A549 (cell line): Measurements from ENCODE around the gene ERO1B. TPM values are rescaled to one million over a fixed set of nuclear protein-coding genes. Genes with fewer than 3 reads are reported as not detected.
A peak's percentile ranks its signal among the peaks of the same experiment; 100 is the strongest.

Experiments used
- ATAC-seq, 2 experiments: fragments of 200-7000 bp in 1 of 2; fragments of >200 bp in 1 of 2; cut with Nextera tagmentation in 1 of 2; cut with Tn5 transposase in 1 of 2; 3 replicates each; pipeline versions ENCODE4 v1.8.0 to v1.9.1; 2018 to 2020; ENCODE audit warnings: mild to moderate bottlenecking in 1 of 2, moderate library complexity in 1 of 2
- CTCF ChIA-PET: fragments of 300-600 bp; sonication (Branson Sonifier 250); formaldehyde crosslinking; extraction: SDS; loops from one replicate; lab custom pipeline; 2021; ENCODE audit warnings: antibody characterized with exemption, inconsistent platforms; lab: Yijun Ruan, JAX
- POLR2A ChIA-PET: fragments of 350-600 bp; formaldehyde crosslinking; extraction: SDS; loops from one replicate; lab custom pipeline; 2021; ENCODE audit warnings: antibody characterized with exemption, inconsistent platforms; lab: Yijun Ruan, JAX
- DNase-seq, 2 experiments: peaks; one replicate each; pipeline versions ENCODE4 v3.0.0 to v3.0.0-alpha.2; 2011 to 2016; ENCODE audit warnings: low read depth in 1 of 2, low spot score in 1 of 2
- FAIRE-seq: peaks from 2 replicates; lab custom pipeline; 2011; peaks lifted over from hg19 to GRCh38; lab: Jason Lieb, UNC
- H3K27ac ChIP-seq, 2 experiments: fragments of >200 bp; sonication (Bioruptor Twin); formaldehyde crosslinking; 3 replicates each; pipeline ENCODE4 v1.5.1; 2016 to 2017
- H3K4me1 ChIP-seq: fragments of >200 bp; sonication (Bioruptor Twin); formaldehyde crosslinking; 3 replicates; pipeline ENCODE4 v1.6.1; 2016
- H3K4me2 ChIP-seq: fragments of >200 bp; sonication (Bioruptor Twin); formaldehyde crosslinking; 3 replicates; pipeline ENCODE4 v1.6.1; 2016
- H3K4me3 ChIP-seq: fragments of >200 bp; sonication (Bioruptor Twin); formaldehyde crosslinking; 3 replicates; pipeline ENCODE4 v1.5.1; 2016
- H3K9me3 ChIP-seq: fragments of >200 bp; sonication (Bioruptor Twin); formaldehyde crosslinking; 3 replicates; pipeline ENCODE4 v1.6.1; 2016
- CEBPB ChIP-seq, 2 experiments: fragments of >200 bp in 1 of 2; sonication (Bioruptor Twin) in 1 of 2; formaldehyde crosslinking in 1 of 2; IDR thresholded peaks; 2 replicates each; pipeline ENCODE4 v1.6.1; 2012 to 2016
- EHMT2 ChIP-seq: fragments of 200-600 bp; sonication (generic); IDR thresholded peaks from 2 replicates; pipeline ENCODE4 v1.6.1; 2016; ENCODE audit warnings: antibody characterized with exemption, low read depth, mild to moderate bottlenecking, moderate library complexity
- ESRRA ChIP-seq: fragments of 150-350 bp; IDR thresholded peaks from 2 replicates; pipeline ENCODE4 v1.6.1; 2014; ENCODE audit warnings: mild to moderate bottlenecking, low read length, borderline replicate concordance
- GATA3 ChIP-seq: IDR thresholded peaks from 2 replicates; pipeline ENCODE4 v1.6.1; 2012; ENCODE audit warnings: borderline replicate concordance
- HOXB5 ChIP-seq: fragments of 250-450 bp; sonication (Bioruptor Pico); IDR thresholded peaks from 2 replicates; pipeline ENCODE4 v1.5.0; 2020; ENCODE audit warnings: mild to moderate bottlenecking, moderate library complexity
- JUN ChIP-seq, 2 experiments: fragments of >200 bp; sonication (Bioruptor Twin); formaldehyde crosslinking; IDR thresholded peaks; 2 replicates in 1 of 2; 3 replicates in 1 of 2; pipeline ENCODE4 v1.6.1; 2016 to 2017
- JUNB ChIP-seq: fragments of >200 bp; sonication (Bioruptor Twin); formaldehyde crosslinking; IDR thresholded peaks from 2 replicates; pipeline ENCODE4 v1.6.1; 2016
- MAFK ChIP-seq: fragments of 450-650 bp; IDR thresholded peaks from 2 replicates; pipeline ENCODE4 v1.6.1; 2014; ENCODE audit not compliant: partially characterized antibody
- MAZ ChIP-seq: fragments of 150-350 bp; IDR thresholded peaks from 2 replicates; pipeline ENCODE4 v1.6.1; 2014; ENCODE audit warnings: antibody characterized with exemption, low read depth, low read length, borderline replicate concordance
- NFE2L2 ChIP-seq: fragments of 150-350 bp; conservative IDR thresholded peaks from 2 replicates; pipeline ENCODE4 v1.6.1; 2014; ENCODE audit warnings: low read length
- NPAS2 ChIP-seq: fragments of 250-450 bp; sonication (Bioruptor Pico); IDR thresholded peaks from 2 replicates; pipeline ENCODE4 v1.8.0; 2022; ENCODE audit warnings: mild to moderate bottlenecking, moderate library complexity, borderline replicate concordance
- NR3C1 ChIP-seq: fragments of >200 bp; sonication (Bioruptor Twin); formaldehyde crosslinking; IDR thresholded peaks from 3 replicates; pipeline ENCODE4 v1.6.1; 2017
- POLR2A ChIP-seq: IDR thresholded peaks from 2 replicates; pipeline ENCODE4 v1.6.1; 2012; ENCODE audit warnings: mild to moderate bottlenecking, low read length
- POLR2AphosphoS2 ChIP-seq: conservative IDR thresholded peaks from 2 replicates; pipeline ENCODE4 v1.6.1; 2012; ENCODE audit warnings: low read length, improper control_type of control experiment, inconsistent platforms
- RCOR1 ChIP-seq: fragments of 150-350 bp; IDR thresholded peaks from 2 replicates; pipeline ENCODE4 v1.6.1; 2014; ENCODE audit warnings: antibody characterized with exemption, low read length, low read depth
- RNF2 ChIP-seq: fragments of 200-600 bp; sonication (generic); IDR thresholded peaks from 2 replicates; pipeline ENCODE4 v1.6.1; 2016; ENCODE audit warnings: low read depth, mild to moderate bottlenecking, antibody characterized with exemption, moderate library complexity, borderline replicate concordance
- SMC3 ChIP-seq: fragments of >200 bp; sonication (Bioruptor Twin); formaldehyde crosslinking; IDR thresholded peaks from 3 replicates; pipeline ENCODE4 v1.6.1; 2018; ENCODE audit warnings: inconsistent platforms
- SREBF2 ChIP-seq: fragments of 450-650 bp; IDR thresholded peaks from 2 replicates; pipeline ENCODE4 v1.6.1; 2014; ENCODE audit warnings: mild to moderate bottlenecking, moderate library complexity
- WGBS: methylation state at CpG from one replicate; pipeline ENCODE4 v1.1.6; 2017; ENCODE audit errors: missing lambda C conversion rate; 5-methylcytosine and 5-hydroxymethylcytosine counted together
- polyA plus RNA-seq, 4 experiments: library from polyadenylated mRNA; depleted of rRNA in 3 of 4; stranded (reverse); fragments of >200 nt; fragmentation: RNase III in 1 of 4; extraction: RNeasy Plus Mini Kit Qiagen cat#74134 plus additional on column Dnase treatment in 1 of 4; gene quantifications; 2 replicates in 3 of 4; 3 replicates in 1 of 4; pipeline ENCODE4 v1.2.3, GENCODE V29; 2011 to 2017
- TF ChIP-seq, protein P1 (sequence below): IDR thresholded peaks from 2 replicates; pipeline ENCODE4 v1.6.1; 2012; ENCODE audit warnings: low read depth, borderline replicate concordance
- TF ChIP-seq, protein P2 (sequence below): fragments of 450-650 bp; IDR thresholded peaks from 2 replicates; pipeline ENCODE4 v1.6.1; 2014; ENCODE audit warnings: antibody characterized with exemption
- TF ChIP-seq, protein P3 (sequence below): fragments of 150-350 bp; IDR thresholded peaks from 2 replicates; pipeline ENCODE4 v1.6.1; 2014; ENCODE audit warnings: low read depth, mild to moderate bottlenecking, low read length
- TF ChIP-seq, protein P4 (sequence below): fragments of >200 bp; sonication (Bioruptor Twin); formaldehyde crosslinking; IDR thresholded peaks from 3 replicates; pipeline ENCODE4 v1.5.1; 2016
- TF ChIP-seq, protein P5 (sequence below): fragments of >200 bp; sonication (Bioruptor Twin); formaldehyde crosslinking; IDR thresholded peaks from 2 replicates; pipeline ENCODE4 v1.6.1; 2016

ERO1B gene
- polyA plus RNA-seq, 2 of the 4 experiments (the other 2 are of a cell fraction) = 3.2 to 9.8 TPM

DNA sequence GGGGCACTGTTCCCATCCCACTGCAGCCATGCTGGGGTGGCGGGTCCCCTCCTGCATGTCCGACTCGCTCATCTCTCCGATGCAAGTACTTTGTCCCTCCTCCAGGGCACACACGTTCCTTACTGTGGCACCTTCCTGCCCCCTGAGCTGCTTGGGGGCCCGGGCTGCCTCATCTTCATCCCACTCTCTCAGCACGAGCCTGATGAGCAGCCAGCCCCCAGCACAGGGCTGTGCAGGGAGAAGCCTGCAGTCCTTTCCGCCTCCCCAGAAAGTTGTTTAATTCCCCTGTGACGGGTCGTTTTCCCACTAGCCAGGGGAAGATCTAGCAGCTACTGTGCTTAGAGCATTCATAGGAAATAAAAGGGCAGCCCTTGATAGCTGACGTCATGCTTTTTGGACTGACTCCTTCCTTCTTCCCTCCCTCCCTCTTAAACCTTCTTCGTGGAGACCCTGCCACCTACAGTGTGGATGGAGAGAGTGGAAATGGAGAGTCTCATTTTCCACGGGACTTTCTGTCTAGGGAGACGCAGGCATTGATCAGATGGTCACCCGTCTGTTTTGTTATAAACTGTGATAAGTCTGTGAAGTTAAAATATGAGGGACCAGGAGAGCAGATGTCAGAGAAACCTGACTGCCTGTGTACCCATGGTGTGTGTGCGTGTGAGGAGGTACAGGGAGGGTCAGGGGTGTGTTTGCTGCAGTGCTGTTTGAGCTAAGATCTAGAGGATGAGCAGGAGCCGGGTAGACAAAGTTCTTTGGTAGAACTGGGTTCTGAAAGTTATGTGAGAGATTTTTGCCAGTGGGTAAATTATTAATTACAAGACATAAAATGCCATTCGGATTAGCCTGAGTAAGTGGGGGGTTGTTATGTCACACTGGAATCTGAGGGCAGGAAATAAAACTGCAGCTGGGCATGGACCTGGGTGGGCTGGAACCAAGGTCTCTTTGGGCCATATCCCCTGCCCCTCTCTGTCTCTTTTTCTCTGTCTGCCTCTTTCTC, 105.1 kb downstream of the ERO1B start:
- TF ChIP-seq, protein P1, sequence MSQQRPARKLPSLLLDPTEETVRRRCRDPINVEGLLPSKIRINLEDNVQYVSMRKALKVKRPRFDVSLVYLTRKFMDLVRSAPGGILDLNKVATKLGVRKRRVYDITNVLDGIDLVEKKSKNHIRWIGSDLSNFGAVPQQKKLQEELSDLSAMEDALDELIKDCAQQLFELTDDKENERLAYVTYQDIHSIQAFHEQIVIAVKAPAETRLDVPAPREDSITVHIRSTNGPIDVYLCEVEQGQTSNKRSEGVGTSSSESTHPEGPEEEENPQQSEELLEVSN = 0 out of 2 replicates have a peak, but pooled peaks have one; percentile 10
- TF ChIP-seq MAZ = no peak
- TF ChIP-seq HOXB5 (CRISPR knock-in tag) = no peak
- no peak for TF ChIP-seq RCOR1
- TF ChIP-seq MAFK = peak; percentile 39
- TF ChIP-seq, protein P2, sequence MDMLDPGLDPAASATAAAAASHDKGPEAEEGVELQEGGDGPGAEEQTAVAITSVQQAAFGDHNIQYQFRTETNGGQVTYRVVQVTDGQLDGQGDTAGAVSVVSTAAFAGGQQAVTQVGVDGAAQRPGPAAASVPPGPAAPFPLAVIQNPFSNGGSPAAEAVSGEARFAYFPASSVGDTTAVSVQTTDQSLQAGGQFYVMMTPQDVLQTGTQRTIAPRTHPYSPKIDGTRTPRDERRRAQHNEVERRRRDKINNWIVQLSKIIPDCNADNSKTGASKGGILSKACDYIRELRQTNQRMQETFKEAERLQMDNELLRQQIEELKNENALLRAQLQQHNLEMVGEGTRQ = no peak
- TF ChIP-seq ESRRA = no peak
- TF ChIP-seq, all 56 proteins: peak for 2
- H3K4me2 ChIP-seq = peak overlapping the region; percentile 77
- POLR2A ChIA-PET = no interaction called here
- peak overlapping the region; percentile 22; the same call in 2 of the 3 replicates for H3K4me3 ChIP-seq
- peak; percentile 83 to 88 for ATAC-seq
- 22% methylated on average over 18 of the region's 18 CpGs for WGBS
- FAIRE-seq = no peak
- peak; percentile 49 to 62 for DNase-seq
- no peaks in the 10 kb centered on the region for H3K9me3 ChIP-seq
- CTCF ChIA-PET = interaction anchor here (0.6 to 1.8 kb wide), 5 partner anchors 12 to 68 kb away, joined by 3 to 6 read pairs (median 3); no protein-coding TSS in a partner anchor
- H3K27ac ChIP-seq = peak overlapping the region; percentile 69 to 86
- H3K4me1 ChIP-seq = peaks cover 35% of the 10 kb centered on the region

DNA sequence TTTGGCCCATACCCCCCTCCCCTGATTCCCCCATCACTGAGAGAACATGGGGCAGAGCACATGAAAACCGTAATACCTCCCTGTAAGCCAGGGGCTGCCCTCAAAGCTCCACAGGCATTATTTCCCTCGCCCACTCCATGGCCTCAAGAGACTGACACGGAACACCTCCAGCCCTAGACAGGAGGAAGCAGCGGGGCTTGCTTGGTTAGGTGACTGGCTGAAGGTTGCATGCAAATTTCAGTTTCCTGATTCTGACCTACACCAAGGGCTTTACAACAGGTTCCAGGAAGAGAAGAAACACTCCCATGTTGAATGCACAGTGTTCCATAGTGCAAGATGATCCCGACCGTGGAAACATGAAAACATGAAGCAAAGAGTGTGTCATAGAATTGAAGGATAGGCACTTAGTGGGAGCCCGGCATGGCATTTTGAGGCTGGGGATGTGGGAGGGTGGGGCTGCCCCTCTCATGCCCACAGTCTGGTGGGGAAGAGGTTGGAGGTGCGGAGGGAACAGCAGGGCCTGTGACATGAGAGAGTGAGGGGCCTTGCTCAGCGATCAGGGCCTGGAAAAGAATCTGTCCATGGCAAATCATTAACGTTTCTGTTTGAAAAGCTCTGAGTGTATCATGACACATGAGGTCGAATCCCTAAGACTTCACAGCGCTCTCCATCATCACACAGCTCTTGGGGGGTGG, 106.0 kb downstream of the ERO1B start:
- WGBS = 55% methylated on average over 11 of the region's 12 CpGs
- Histone ChIP-seq H3K4me3 (peak overlapping the region; percentile 22; the same call in 2 of the 3 replicates), H3K4me1 (peaks cover 29% of the 10 kb centered on the region), H3K4me2 (peak overlapping the region; percentile 77), H3K9me3 (no peaks in the 10 kb centered on the region), H3K27ac (peak overlapping the region; percentile 69 to 86)
- ChIA-PET POLR2A (no interaction called here), CTCF (interaction anchor here (1.3 to 1.8 kb wide), 2 partner anchors 38 to 67 kb away, joined by 3 to 6 read pairs; no protein-coding TSS in a partner anchor)
- FAIRE-seq (no peak), ATAC-seq (peak; percentile 57 to 69; a peak in 5 of 6 replicates), DNase-seq (peak in 1 of 2 experiments; percentile 13)
- TF ChIP-seq EHMT2 = no peak
- TF ChIP-seq, protein P1 = no peak
- TF ChIP-seq, protein P3, sequence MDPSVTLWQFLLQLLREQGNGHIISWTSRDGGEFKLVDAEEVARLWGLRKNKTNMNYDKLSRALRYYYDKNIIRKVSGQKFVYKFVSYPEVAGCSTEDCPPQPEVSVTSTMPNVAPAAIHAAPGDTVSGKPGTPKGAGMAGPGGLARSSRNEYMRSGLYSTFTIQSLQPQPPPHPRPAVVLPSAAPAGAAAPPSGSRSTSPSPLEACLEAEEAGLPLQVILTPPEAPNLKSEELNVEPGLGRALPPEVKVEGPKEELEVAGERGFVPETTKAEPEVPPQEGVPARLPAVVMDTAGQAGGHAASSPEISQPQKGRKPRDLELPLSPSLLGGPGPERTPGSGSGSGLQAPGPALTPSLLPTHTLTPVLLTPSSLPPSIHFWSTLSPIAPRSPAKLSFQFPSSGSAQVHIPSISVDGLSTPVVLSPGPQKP = no peak
- no peak for TF ChIP-seq SMC3
- no peak for TF ChIP-seq JUN (IDR thresholded peaks at IDR 0.05)
- no peak for TF ChIP-seq JUNB
- TF ChIP-seq RNF2 = no peak
- no peak for TF ChIP-seq GATA3

DNA sequence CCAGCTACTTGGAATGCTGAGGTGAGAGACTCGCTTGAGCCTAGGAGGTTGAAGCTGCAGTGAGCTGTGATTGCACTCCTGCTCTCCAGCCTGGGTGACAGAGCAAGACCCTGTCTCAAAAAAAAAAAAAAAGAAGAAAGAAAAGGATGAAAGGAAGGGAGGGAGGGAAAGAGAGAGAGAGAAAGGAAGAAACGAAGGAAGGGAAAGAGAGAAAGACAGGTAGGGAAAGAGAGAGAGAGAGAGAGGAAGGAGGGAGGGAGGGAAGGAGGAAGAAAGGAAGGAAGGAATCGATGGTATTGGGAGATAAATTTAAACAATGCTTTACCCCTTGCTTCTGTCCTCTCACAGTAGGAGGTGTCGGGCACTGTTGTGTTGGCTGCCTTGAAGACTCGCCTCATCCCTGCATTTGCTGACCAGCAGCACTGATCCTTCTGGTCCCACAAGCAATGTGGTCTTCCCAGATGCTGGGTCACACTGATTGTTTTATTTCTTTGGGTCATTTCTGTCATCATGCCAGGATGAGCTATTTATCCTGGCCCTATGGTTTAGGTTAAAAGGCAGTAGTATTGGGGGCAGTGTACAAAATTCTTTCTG, 108.5 kb downstream of the ERO1B start:
- DNase-seq (no peak), ATAC-seq (no peak), FAIRE-seq (no peak)
- H3K4me1 ChIP-seq = peaks cover 34% of the 10 kb centered on the region
- ChIA-PET POLR2A (no interaction called here), CTCF (interaction anchor here (0.9 kb wide), 1 partner anchor 54 kb away, joined by 3 read pairs; no protein-coding TSS in a partner anchor)
- H3K4me3 ChIP-seq = no peak overlapping the region
- H3K27ac ChIP-seq = no peak overlapping the region
- H3K4me2 ChIP-seq = no peak overlapping the region
- WGBS = 81% methylated on average over 5 of the region's 5 CpGs
- H3K9me3 ChIP-seq = no peaks in the 10 kb centered on the region
- TF ChIP-seq NPAS2 (CRISPR knock-in tag) (no peak), SREBF2 (no peak), POLR2A (no peak), CEBPB (IDR thresholded peaks at IDR 0.05) (no peak), NR3C1 (no peak), POLR2AphosphoS2 (no peak), NFE2L2 (no peak)
- TF ChIP-seq, protein P4, sequence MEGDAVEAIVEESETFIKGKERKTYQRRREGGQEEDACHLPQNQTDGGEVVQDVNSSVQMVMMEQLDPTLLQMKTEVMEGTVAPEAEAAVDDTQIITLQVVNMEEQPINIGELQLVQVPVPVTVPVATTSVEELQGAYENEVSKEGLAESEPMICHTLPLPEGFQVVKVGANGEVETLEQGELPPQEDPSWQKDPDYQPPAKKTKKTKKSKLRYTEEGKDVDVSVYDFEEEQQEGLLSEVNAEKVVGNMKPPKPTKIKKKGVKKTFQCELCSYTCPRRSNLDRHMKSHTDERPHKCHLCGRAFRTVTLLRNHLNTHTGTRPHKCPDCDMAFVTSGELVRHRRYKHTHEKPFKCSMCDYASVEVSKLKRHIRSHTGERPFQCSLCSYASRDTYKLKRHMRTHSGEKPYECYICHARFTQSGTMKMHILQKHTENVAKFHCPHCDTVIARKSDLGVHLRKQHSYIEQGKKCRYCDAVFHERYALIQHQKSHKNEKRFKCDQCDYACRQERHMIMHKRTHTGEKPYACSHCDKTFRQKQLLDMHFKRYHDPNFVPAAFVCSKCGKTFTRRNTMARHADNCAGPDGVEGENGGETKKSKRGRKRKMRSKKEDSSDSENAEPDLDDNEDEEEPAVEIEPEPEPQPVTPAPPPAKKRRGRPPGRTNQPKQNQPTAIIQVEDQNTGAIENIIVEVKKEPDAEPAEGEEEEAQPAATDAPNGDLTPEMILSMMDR = no peak
- TF ChIP-seq, protein P5, sequence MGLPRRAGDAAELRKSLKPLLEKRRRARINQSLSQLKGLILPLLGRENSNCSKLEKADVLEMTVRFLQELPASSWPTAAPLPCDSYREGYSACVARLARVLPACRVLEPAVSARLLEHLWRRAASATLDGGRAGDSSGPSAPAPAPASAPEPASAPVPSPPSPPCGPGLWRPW = no peak
